ENCODE measurements around the gene CTDP1.
A peak's percentile ranks its signal among the peaks of the same experiment; 100 is the strongest.

Gene CTDP1

GRCh38 chr18:79797518-79798345, 118.1 kb downstream of the CTDP1 start, which contains the start of gene KCNG2:
Gene KCNG2, plus strand, starts transcription at chr18:79797938. Its CDS starts 65,730 bp downstream, at chr18:79863668.
- TF ChIP-seq EZH2 (IDR thresholded peaks at IDR 0.05) (peak; percentile 8), FOXP2 (optimal IDR thresholded peaks at IDR 0.05; ENCODE audit: control extremely low read depth, extremely low read length, insufficient read depth) (no peak), POLR2AphosphoS5 (IDR thresholded peaks at IDR 0.05; ENCODE audit: borderline replicate concordance, low read depth, low read length) (no peak)
- Histone ChIP-seq H3K9ac (ENCODE audit: insufficient read length) (no peak within 1 kb of the TSS), H3K4me3 (no peak within 1 kb of the TSS), H3K9me3 (ENCODE audit: low read depth, low read length) (no peaks in the 10 kb centered on the region), H3K27ac (no peak within 1 kb of the TSS), H3K36me3 (ENCODE audit: insufficient read depth, low read length) (no peaks in the 10 kb centered on the region)
- no peak for DNase-seq (ENCODE audit: low read depth, low spot score)

DNA sequence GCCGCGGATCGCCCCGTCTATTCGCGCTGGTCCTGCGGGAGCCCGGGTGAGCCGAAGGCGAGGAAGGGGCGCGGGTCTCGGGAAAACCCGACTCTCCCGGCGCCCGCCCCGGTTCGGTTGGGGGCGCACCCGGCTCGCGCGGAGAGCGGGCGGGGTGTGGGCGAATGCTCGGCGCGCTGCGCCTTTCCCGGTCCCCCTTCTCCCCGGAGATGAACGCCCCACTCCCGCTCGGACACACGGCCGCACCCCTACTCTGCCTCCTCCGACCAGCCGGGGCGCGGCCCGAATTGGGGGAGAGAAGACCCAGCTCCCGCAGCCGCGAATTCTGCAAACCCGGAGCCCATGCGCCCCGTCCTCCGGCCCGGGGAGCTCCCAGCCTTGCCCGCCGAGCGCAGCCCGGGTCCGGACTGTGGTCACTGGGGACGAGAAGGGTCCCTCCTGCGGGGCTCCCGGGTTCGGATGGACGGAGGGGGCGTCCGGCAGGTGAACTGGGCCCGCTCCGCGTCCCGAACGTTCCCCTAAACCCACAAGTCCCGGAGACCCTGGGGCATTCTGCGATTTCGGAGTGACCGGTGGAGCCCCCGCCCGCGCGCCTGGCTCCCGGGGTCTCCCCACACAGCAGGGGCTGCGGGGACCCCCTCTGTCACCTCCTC, 118.9 kb downstream of the CTDP1 start:
- H3K9ac ChIP-seq (ENCODE audit: insufficient read length) = no peak overlapping the region

DNA sequence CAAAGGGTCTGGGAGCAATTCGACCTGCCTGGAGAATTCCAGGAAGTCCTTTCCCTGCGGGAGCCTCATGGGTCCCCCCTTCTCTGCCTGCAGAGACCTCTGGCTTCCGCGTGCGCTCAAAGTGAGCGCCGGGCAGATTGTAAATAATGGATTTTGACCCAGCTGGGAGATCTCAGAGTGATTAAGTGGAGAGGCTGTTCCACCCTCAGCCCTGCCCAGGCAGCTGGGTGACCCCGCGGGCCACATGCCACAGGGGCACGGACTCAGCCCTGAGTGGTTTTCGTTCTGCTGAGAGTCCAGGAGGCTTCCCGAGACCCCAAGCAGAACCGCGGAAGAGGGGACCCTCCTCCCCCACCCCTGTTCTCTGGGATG, 119.4 kb downstream of the CTDP1 start:
- TF ChIP-seq POLR2AphosphoS5 (IDR thresholded peaks at IDR 0.05; ENCODE audit: borderline replicate concordance, low read depth, low read length) = no peak
- no peak for TF ChIP-seq EZH2 (IDR thresholded peaks at IDR 0.05)
- no peak for TF ChIP-seq FOXP2 (optimal IDR thresholded peaks at IDR 0.05; ENCODE audit: control extremely low read depth, extremely low read length, insufficient read depth)
- no peak overlapping the region for H3K9ac ChIP-seq (ENCODE audit: insufficient read length)
- no peak for DNase-seq (ENCODE audit: low read depth, low spot score)
- H3K36me3 ChIP-seq (ENCODE audit: insufficient read depth, low read length) = no peaks in the 10 kb centered on the region
- H3K27ac ChIP-seq = no peak overlapping the region
- H3K9me3 ChIP-seq (ENCODE audit: low read depth, low read length) = no peaks in the 10 kb centered on the region
- no peak overlapping the region for H3K4me3 ChIP-seq

More for the DNA sequence above, 118.9 kb downstream of the CTDP1 start:
- no peaks in the 10 kb centered on the region for H3K36me3 ChIP-seq (ENCODE audit: insufficient read depth, low read length)
- H3K27ac ChIP-seq = no peak overlapping the region
- TF ChIP-seq EZH2 (IDR thresholded peaks at IDR 0.05) = no peak
- no peak overlapping the region for H3K4me3 ChIP-seq
- no peaks in the 10 kb centered on the region for H3K9me3 ChIP-seq (ENCODE audit: low read depth, low read length)
- no peak for DNase-seq (ENCODE audit: low read depth, low spot score)

- no peaks in the 10 kb centered on the region for H3K9me3 ChIP-seq (ENCODE audit: low read depth, low read length)
- no peak for DNase-seq (ENCODE audit: low read depth, low spot score)
- TF ChIP-seq EZH2 (IDR thresholded peaks at IDR 0.05) (no peak), FOXP2 (optimal IDR thresholded peaks at IDR 0.05; ENCODE audit: control extremely low read depth, extremely low read length, insufficient read depth) (no peak), POLR2AphosphoS5 (IDR thresholded peaks at IDR 0.05; ENCODE audit: borderline replicate concordance, low read depth, low read length) (no peak)
- H3K27ac ChIP-seq = no peak overlapping the region
- no peaks in the 10 kb centered on the region for H3K36me3 ChIP-seq (ENCODE audit: insufficient read depth, low read length)
- no peak overlapping the region for H3K9ac ChIP-seq (ENCODE audit: insufficient read length)
- H3K4me3 ChIP-seq = no peak overlapping the region
Measured at GRCh38 chr18:79799619-79800370, 120.2 kb downstream of the CTDP1 start.

DNA sequence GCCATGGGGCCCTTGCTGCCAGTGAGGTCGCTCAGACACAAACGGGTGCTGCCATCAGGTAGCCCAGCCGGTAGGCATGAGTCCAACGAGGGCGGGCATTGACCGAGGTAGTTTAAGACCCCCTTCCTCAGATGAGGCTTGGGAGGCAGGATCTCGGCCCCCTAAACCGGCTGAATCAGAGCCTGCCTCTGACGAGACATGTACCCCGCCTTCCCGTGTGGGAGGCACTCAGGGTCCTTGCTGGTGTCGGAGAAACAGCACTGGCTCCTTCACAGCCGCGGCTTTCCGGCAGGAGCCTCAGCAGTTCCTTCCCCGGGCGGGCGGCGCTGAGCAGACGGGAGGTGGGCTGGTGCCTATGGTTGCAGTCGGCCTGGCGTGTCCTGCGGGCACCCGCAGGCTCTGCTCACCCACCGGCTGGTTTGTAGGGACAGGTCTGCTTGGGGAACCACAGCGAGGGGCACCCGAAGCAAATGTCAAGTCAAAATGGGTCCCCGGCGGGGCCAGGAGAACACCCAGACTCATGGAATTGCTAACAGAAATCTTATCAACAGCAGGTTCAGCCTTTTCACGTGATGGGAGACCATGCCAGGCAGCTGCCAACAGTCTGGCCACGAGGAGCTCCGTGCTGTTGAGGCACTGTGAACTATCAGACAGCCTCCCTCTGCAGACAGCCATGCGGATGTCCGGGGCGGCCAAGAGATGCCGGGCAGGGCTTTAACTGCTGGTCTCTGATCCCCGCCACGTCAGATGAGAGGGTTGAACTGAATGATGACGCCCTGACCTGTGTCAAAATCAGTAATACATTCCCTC, 121.0 kb downstream of the CTDP1 start:
- Histone ChIP-seq H3K9ac (ENCODE audit: insufficient read length) (no peak overlapping the region), H3K4me3 (no peak overlapping the region), H3K27ac (no peak overlapping the region), H3K36me3 (ENCODE audit: insufficient read depth, low read length) (no peaks in the 10 kb centered on the region), H3K9me3 (ENCODE audit: low read depth, low read length) (no peaks in the 10 kb centered on the region)
- DNase-seq (ENCODE audit: low read depth, low spot score) = no peak
- TF ChIP-seq POLR2AphosphoS5 (IDR thresholded peaks at IDR 0.05; ENCODE audit: borderline replicate concordance, low read depth, low read length) (no peak), FOXP2 (optimal IDR thresholded peaks at IDR 0.05; ENCODE audit: control extremely low read depth, extremely low read length, insufficient read depth) (no peak), EZH2 (IDR thresholded peaks at IDR 0.05) (no peak)

- Histone ChIP-seq H3K4me3 (no peak overlapping the region), H3K9ac (ENCODE audit: insufficient read length) (no peak overlapping the region), H3K9me3 (ENCODE audit: low read depth, low read length) (no peaks in the 10 kb centered on the region), H3K27ac (no peak overlapping the region), H3K36me3 (ENCODE audit: insufficient read depth, low read length) (no peaks in the 10 kb centered on the region)
- no peak for DNase-seq (ENCODE audit: low read depth, low spot score)
- no peak for TF ChIP-seq POLR2AphosphoS5 (IDR thresholded peaks at IDR 0.05; ENCODE audit: borderline replicate concordance, low read depth, low read length)
- no peak for TF ChIP-seq FOXP2 (optimal IDR thresholded peaks at IDR 0.05; ENCODE audit: control extremely low read depth, extremely low read length, insufficient read depth)
- TF ChIP-seq EZH2 (IDR thresholded peaks at IDR 0.05) = no peak
Measured at GRCh38 chr18:79801217-79801616, 121.6 kb downstream of the CTDP1 start.

- no peak for DNase-seq (ENCODE audit: low read depth, low spot score)
- Histone ChIP-seq H3K27ac (no peak overlapping the region), H3K9ac (ENCODE audit: insufficient read length) (no peak overlapping the region), H3K9me3 (ENCODE audit: low read depth, low read length) (no peaks in the 10 kb centered on the region), H3K36me3 (ENCODE audit: insufficient read depth, low read length) (no peaks in the 10 kb centered on the region), H3K4me3 (no peak overlapping the region)
- TF ChIP-seq EZH2 (IDR thresholded peaks at IDR 0.05) = no peak
- TF ChIP-seq FOXP2 (optimal IDR thresholded peaks at IDR 0.05; ENCODE audit: control extremely low read depth, extremely low read length, insufficient read depth) = no peak
- TF ChIP-seq POLR2AphosphoS5 (IDR thresholded peaks at IDR 0.05; ENCODE audit: borderline replicate concordance, low read depth, low read length) = no peak
Measured at GRCh38 chr18:79801641-79802040, 122.0 kb downstream of the CTDP1 start.
